ENCODE data around the gene SLC45A3.

GRCh38 chr1:205726619-205727125 is 46.4 kb upstream of the SLC45A3 start:
- TF ChIP-seq POLR2A (IDR thresholded peaks at IDR 0.05), result no peak
- TF ChIP-seq CTCF (IDR thresholded peaks at IDR 0.05), result no peak

Data from esophagus squamous epithelium (tissue), 4 donors.